Activated T-cell treated with anti-CD3 and anti-CD28 coated beads for 48 hours (primary cell): ENCODE measurements around the gene NPAT.
A peak's percentile ranks its signal among the peaks of the same experiment; 100 is the strongest.
"Not testable (repeated sequence)": the region's sequence is repeated elsewhere in the genome, so short reads cannot be mapped to it uniquely, and the experiment has no call there.

Source experiments
- DNase-seq: peaks from one replicate; pipeline ENCODE4 v3.0.0-alpha.2; 2020; ENCODE audit warnings: low read depth

The NPAT gene

DNA sequence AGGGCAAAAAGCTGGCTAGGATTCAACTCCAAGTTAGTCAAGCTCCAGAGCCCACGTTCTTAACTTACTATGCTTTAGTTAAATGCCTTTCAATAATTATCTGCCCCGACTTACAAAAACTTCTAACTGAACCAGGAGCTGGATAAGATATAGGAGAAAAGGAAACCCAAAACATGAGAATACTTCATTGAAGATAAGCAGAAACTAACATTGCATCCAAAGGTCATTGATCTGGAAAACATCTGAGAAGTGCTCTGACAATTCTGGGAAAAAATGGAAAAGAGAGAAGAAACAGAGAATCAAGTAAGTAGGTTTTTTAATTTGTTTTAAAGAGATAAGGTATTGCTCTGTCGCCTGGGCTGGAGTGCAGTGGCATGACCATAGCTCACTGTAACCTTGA, 73.9 kb downstream of the NPAT start:
- DNase-seq = no peak

DNA sequence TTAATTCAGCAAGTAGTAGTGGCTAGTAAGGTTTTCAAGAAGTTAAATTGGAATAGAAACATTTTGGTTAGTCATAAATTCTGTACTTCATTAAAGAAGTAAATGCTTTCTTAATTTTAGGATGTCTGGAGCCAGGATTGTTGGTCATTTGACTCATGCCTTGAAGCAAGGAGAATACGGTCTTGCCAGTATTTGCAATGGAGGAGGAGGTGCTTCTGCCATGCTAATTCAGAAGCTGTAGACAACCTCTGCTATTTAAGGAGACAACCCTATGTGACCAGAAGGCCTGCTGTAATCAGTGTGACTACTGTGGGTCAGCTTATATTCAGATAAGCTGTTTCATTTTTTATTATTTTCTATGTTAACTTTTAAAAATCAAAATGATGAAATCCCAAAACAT, 75.3 kb downstream of the NPAT start:
- DNase-seq = no peak

GRCh38 chr11:108144615-108145014, 77.8 kb downstream of the NPAT start:
- DNase-seq = no peak

- no peak for DNase-seq
Measured at GRCh38 chr11:108142304-108142703, 80.1 kb downstream of the NPAT start.

DNA sequence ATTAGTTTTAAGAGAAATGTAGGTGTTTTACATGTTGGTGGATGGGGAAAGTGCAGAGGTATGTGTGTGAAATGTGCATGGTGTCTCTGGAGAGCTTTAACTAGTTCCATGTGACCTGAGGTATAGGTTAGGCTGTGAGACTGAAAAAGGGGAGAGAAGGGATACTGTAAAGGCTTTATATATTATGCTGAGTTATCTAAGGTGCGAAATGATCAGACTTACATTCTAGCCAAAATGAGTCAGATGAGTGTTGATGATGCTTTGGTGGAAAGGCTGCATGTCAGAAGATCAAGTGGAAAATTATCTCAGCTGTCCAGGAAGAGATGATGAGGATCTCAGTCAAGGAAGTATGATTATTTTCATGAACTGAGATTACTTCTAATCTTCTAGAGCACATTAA, 85.2 kb downstream of the NPAT start:
- DNase-seq = no peak

- no peak for DNase-seq
Measured at GRCh38 chr11:108135845-108136544, 86.4 kb downstream of the NPAT start.

GRCh38 chr11:108132993-108133538, 89.4 kb downstream of the NPAT start:
- not testable (repeated sequence) for DNase-seq

DNA sequence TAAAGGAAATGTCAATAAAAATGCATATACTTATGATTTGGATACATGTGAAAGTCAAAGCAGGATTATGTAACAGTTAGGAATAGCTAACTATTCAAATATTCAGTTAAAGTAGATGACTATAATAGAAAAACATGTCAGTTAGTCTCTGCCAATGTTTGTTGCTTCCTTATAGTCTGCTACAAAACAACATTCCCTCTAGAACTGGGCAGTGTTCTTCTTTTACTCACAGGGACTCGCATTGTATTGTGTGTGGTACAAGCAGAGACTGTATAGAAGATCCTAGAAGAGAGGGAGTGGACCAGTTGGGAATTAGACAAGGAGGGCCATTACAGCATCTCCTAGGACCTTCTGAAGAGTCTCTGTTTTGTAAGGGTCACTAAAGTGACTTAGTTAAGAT, 90.4 kb downstream of the NPAT start:
- DNase-seq = no peak

DNA sequence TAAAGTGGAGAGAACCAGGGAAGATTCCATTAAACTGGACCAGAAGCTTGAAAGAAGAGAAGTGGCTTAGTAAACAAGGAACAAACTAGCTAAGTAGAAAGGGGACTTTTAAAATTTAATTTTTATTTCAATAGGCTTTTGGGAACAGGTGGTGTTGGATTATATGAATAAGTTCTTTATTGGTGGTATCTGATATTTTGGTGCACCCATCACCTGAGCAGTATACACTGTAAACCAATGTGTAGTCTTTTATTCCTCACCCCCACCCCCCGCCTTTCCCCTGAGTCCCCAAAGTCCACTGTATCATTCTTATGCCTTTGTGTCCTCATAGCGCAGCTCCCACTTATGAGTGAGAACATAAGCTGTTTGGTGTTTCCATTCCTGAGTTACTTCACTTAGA, 93.7 kb downstream of the NPAT start:
- DNase-seq = no peak

DNA sequence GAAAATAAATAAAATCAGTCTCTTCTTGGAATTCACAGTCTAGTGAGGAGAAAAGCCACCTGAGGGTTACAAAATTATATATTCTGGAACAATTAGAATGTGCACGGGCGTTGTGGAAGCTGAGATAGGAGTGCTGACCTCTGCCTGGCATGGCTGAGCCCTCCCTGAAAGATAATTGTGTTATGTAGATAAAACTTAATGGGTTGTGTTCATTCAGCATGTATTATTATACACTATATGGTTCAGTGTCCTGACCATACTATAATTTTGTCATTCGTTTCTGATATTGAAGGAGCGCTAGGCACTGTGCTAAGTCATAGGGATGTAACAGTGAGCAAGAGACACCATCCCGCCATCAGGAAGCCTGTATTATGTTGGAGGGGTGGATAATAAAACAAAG, 97.3 kb downstream of the NPAT start:
- DNase-seq = no peak

- no peak for DNase-seq
Measured at GRCh38 chr11:108122166-108122628, 100.2 kb downstream of the NPAT start.

DNA sequence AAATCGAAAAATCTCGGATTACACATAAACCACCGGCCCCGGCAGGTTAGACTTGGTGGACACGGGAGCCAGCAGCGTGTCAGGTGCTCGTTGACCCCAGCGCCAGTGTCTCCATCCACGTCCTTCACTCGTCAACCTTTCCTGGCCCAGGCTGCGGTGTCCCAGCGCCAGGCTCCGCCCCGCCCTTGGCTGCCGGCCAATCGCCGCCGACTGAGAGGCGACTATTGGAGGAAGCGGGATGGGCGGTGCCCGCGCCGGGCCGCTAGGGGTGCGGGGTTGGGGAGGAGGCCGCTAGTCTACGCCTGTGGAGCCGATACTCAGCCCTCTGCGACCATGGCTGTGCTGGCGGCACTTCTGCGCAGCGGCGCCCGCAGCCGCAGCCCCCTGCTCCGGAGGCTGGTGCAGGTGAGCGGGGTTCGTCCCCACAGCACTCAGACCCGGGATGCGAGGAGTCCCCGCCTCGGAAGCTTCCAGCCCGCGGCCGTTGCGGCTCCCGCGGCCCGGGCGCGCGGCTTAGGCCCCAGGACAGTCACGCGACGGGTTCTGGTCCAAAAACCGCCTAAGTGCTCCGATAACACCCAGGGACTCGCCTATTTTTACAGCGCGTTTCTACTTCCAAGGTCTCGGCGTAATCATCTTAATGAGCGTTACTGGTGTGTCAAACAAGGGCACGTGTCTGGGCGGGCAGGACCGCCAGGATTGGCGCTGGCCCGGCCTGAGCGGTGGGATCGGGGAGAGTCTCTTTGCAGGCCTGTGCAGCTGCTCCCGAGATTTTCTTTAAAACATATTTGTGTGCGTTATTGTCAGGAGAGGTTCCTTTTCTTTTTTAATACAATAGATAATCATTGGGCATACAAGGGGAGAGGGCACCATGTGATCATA, 100.9 kb downstream of the NPAT start, which contains the start of gene ACAT1:
TSS of gene ACAT1 (plus strand) at position 294 of the 882 bp plus-strand sequence. CDS start at position 334, 40 bp downstream.
- DNase-seq = peak; percentile 97

DNA sequence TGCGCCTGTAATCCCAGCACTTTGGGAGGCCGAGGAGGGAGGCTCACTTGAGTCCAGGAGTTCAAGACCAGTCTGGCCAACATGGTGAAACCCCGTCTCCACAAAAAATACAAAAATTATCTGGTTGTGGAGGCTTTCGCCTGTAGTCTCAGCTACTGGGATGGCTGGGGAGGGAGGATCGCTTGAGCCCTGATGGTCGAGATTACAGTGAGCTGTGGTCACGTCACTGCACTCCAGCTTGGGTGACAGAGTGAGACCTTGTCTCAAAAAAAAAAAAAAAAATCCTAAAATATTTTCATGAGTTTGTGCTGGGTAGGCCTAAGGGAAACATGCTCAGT, 101.5 kb downstream of the NPAT start:
- DNase-seq = not testable (repeated sequence)

DNA sequence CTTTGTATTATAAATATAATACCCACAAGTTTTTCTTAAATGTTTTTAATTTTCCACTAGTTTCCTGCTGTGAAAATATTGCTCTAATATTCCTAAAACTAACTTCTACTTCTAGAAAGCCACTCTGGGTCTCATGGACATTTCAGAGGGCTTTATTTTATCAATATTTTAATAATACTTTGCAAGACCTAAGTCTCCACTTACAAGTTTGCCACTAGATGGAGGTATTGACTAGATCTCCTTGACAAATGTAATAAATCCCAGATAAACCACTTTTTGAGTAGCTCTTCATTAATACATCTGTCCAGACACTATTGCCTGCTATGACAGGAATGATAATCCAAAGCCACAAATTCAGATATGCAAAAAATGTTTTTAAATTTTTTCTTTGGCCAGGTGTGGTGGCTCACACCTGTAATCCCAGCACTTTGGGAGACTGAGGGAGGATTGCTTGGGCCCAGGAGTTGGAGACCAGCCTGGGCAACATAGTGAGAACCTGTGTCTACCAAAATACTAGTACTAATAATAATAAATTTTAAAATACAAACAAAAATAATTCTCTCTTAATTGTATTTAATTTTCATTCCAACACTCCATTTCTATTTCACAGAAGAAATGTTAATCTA, 104.6 kb downstream of the NPAT start:
- DNase-seq = no peak

- no peak for DNase-seq
Measured at GRCh38 chr11:108115500-108116140, 106.8 kb downstream of the NPAT start.

DNA sequence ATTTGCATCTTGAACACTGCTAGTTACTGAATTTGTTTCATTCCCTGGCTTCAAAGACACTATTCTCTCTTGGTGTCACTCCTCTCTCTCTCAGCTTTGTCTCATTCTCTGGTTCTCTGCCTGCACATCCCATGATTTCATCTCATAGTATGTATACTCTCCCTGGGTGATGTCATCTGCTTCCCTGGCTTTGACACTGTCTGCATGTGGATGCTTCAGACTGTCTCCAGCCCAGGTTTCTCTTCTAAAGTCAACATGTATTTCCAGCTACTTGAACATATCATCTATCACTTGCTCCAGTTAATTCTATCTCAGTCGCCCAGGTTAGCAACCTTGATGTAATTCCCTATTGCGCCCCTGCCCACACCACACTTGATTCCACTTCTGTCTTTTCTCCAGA, 110.4 kb downstream of the NPAT start:
- no peak for DNase-seq

- no peak for DNase-seq
Measured at GRCh38 chr11:108111126-108111525, 111.3 kb downstream of the NPAT start.
